ENCODE data around the gene FOSL1. TPM values are rescaled to one million over a fixed set of nuclear protein-coding genes. Genes with fewer than 3 reads are reported as not detected.

FOSL1 gene
- total RNA-seq, 1 experiment from 2014 or later, result 125 TPM

GRCh38 chr11:65870307-65870658, 29.9 kb downstream of the FOSL1 start:
- no peaks in the 10 kb centered on the region for H3K9me2 ChIP-seq (ENCODE audit: insufficient read depth)
- H3K4me3 ChIP-seq (replicated peaks in 1 of 2; ENCODE audit: low read depth in 1 of 2, low read length in 2 of 2), result no peak overlapping the region
- H3K79me2 ChIP-seq (ENCODE audit: insufficient read depth, low read length), result no peaks in the 10 kb centered on the region
- H3K27me3 ChIP-seq (ENCODE audit: insufficient read depth, low read length), result no peaks in the 10 kb centered on the region
- POLR2A ChIA-PET, result interaction anchor here (1.5 to 4.8 kb wide), 2 partner anchors 10 to 17 kb away, joined by 4 to 36 read pairs; partner anchors contain the start of genes CFL1 and MUS81
- CTCF ChIA-PET, result interaction anchor here (1.9 to 2.1 kb wide), 2 partner anchors 10 to 11 kb away, joined by 12 to 15 read pairs; partner anchors contain the start of gene MUS81
- no TSS peak for BruUV-seq (replicated peaks)
- no peaks in the 10 kb centered on the region for H3K9me3 ChIP-seq (ENCODE audit: control insufficient read depth in 1 of 2, insufficient read depth in 1 of 2, low read depth in 1 of 2, low read length in 2 of 2)
- H4K20me1 ChIP-seq (ENCODE audit: insufficient read depth), result no peaks in the 10 kb centered on the region
- no peak for TF ChIP-seq ZBTB33 (IDR thresholded peaks at IDR 0.05; ENCODE audit: extremely low read depth, insufficient replicate concordance, low read length)
- TF ChIP-seq ZFX (IDR thresholded peaks at IDR 0.05), result no peak
- TF ChIP-seq REST (IDR thresholded peaks at IDR 0.05; ENCODE audit: low read depth), result no peak
- TF ChIP-seq RAD21 (IDR thresholded peaks at IDR 0.05; ENCODE audit: low read depth), result no peak
- no peak for TF ChIP-seq ATF3 (IDR thresholded peaks at IDR 0.05)
- TF ChIP-seq EZH2phosphoT487 (IDR thresholded peaks at IDR 0.05; ENCODE audit: borderline replicate concordance), result no peak
- TF ChIP-seq ELF1 (IDR thresholded peaks at IDR 0.05; ENCODE audit: borderline replicate concordance, low read depth), result no peak
- TF ChIP-seq POLR2AphosphoS5 (IDR thresholded peaks at IDR 0.05; ENCODE audit: low read depth, low read length), result no peak
- TF ChIP-seq SRF (IDR thresholded peaks at IDR 0.05; ENCODE audit: low read depth), result no peak
- no peak for TF ChIP-seq FOSL1 (IDR thresholded peaks at IDR 0.05; ENCODE audit: low read depth)
- TF ChIP-seq CEBPB (IDR thresholded peaks at IDR 0.05; ENCODE audit: low read depth), result no peak
- no peak for TF ChIP-seq YY1 (IDR thresholded peaks at IDR 0.05; ENCODE audit: extremely low read depth, insufficient replicate concordance, low read depth, low read length)
- TF ChIP-seq MAX (IDR thresholded peaks at IDR 0.05), result no peak
- TF ChIP-seq EGR1 (IDR thresholded peaks at IDR 0.05; ENCODE audit: low read depth), result no peak
- no peak for TF ChIP-seq CBX3 (IDR thresholded peaks at IDR 0.05; ENCODE audit: low read depth)
- no peak for TF ChIP-seq JUND (IDR thresholded peaks at IDR 0.05)
- H3K9ac ChIP-seq (ENCODE audit: low read length), result no peak overlapping the region
- RAD21 ChIA-PET (ENCODE audit: low non-redundant PET in 1 of 2, low total read pairs in 2 of 2, uncharacterized antibody in 2 of 2, unreplicated experiment in 2 of 2), result no interaction called here
- peaks cover under 1 to 2% of the 10 kb centered on the region in 2 experiments; a peak in 3 of 4 replicates for H3K36me3 ChIP-seq (ENCODE audit: control insufficient read depth in 1 of 2, insufficient read depth in 2 of 2, low read length in 2 of 2)
- H2AFZ ChIP-seq (ENCODE audit: low read depth, low read length, poor library complexity, severe bottlenecking), result no peak overlapping the region
- H3K4me2 ChIP-seq (ENCODE audit: low read length), result no peak overlapping the region
- ATAC-seq (no peak), DNase-seq (ENCODE audit: low read depth, low spot score) (no peak)
- H3K27ac ChIP-seq (ENCODE audit: low read depth, low read length), result no peak overlapping the region
- peaks cover 10 to 13% of the 10 kb centered on the region in 2 experiments; a peak in 3 of 4 replicates for H3K4me1 ChIP-seq (ENCODE audit: control insufficient read depth in 1 of 2, insufficient read depth in 2 of 2, low read length in 2 of 2)
- intact Hi-C loops (cut with micrococcal nuclease), result loop anchor here (5.0 kb wide), 1 partner anchor 158 kb away; the partner anchor contains the start of gene KAT5
